CD4-positive, alpha-beta T cell (primary cell): Measurements from ENCODE around the gene ADGRA3. TPM values are rescaled to one million over a fixed set of nuclear protein-coding genes. Genes with fewer than 3 reads are reported as not detected.

Source experiments
- ATAC-seq: fragments of 200-7000 bp; cut with Tn5 transposase; one replicate; pipeline ENCODE4 v1.10.0; 2022; ENCODE audit warnings: mild to moderate bottlenecking; ENCODE audit not compliant: poor library complexity
- CTCF ChIA-PET: fragments of 350-600 bp; sonication (Branson Sonifier 250); formaldehyde crosslinking; loops from one replicate; lab custom pipeline; 2021; ENCODE audit warnings: antibody characterized with exemption, inconsistent platforms; lab: Charles Lee
- POLR2A ChIA-PET: fragments of 350-600 bp; sonication (Branson Sonifier 250); formaldehyde crosslinking; loops from one replicate; lab custom pipeline; 2021; ENCODE audit warnings: antibody characterized with exemption, inconsistent platforms; lab: Charles Lee
- DNase-seq, 14 experiments: peaks; one replicate each; pipeline ENCODE4 v3.0.0-alpha.2; 2013 to 2020; ENCODE audit warnings: mixed read lengths in 2 of 14
- H3K27ac ChIP-seq, 2 donors: one replicate each; pipeline versions ENCODE4 v1.5.1 to v1.7.0; 2013; ENCODE audit warnings: low read length in 2 of 2, low read depth in 1 of 2, mild to moderate bottlenecking in 1 of 2
- H3K27me3 ChIP-seq, 2 experiments: 1 replicate in 1 of 2; 2 replicates in 1 of 2; pipeline versions ENCODE4 v1.6.1 to v1.7.0; 2013; ENCODE audit warnings: low read length in 2 of 2, control low read depth in 1 of 2, mild to moderate bottlenecking in 1 of 2, moderate library complexity in 1 of 2; ENCODE audit not compliant: insufficient read depth in 2 of 2, control insufficient read depth in 1 of 2
- H3K36me3 ChIP-seq: one replicate; pipeline ENCODE4 v1.6.1; 2013; ENCODE audit warnings: low read length, control low read depth; ENCODE audit not compliant: insufficient read depth
- H3K4me1 ChIP-seq: one replicate; pipeline ENCODE4 v1.6.1; 2013; ENCODE audit warnings: low read length, control low read depth; ENCODE audit not compliant: insufficient read depth
- H3K4me3 ChIP-seq: one replicate; pipeline ENCODE4 v1.5.1; 2013; ENCODE audit warnings: mild to moderate bottlenecking, low read length, moderate library complexity
- H3K9me3 ChIP-seq, 2 experiments: 1 replicate in 1 of 2; 2 replicates in 1 of 2; pipeline versions ENCODE4 v1.6.1 to v1.7.0; 2013; ENCODE audit warnings: low read length in 2 of 2, mild to moderate bottlenecking in 2 of 2, control low read depth in 1 of 2, moderate library complexity in 1 of 2; ENCODE audit not compliant: control insufficient read depth in 1 of 2, insufficient read depth in 1 of 2
- H3K27ac Mint-ChIP-seq: one replicate; pipeline ENCODE4 v1.8.0; 2020; ENCODE audit warnings: mixed read lengths
- H3K27me3 Mint-ChIP-seq: one replicate; pipeline ENCODE4 v1.8.0; 2021; ENCODE audit warnings: mixed read lengths
- H3K36me3 Mint-ChIP-seq: one replicate; pipeline ENCODE4 v1.8.0; 2021; ENCODE audit warnings: low read depth, mixed read lengths
- H3K4me1 Mint-ChIP-seq: one replicate; pipeline ENCODE4 v1.8.0; 2021; ENCODE audit warnings: low read depth, mixed read lengths
- H3K4me3 Mint-ChIP-seq: one replicate; pipeline ENCODE4 v1.8.0; 2020; ENCODE audit warnings: mild to moderate bottlenecking, mixed read lengths
- H3K9me3 Mint-ChIP-seq: one replicate; pipeline ENCODE4 v1.8.0; 2020; ENCODE audit warnings: mixed read lengths
- CTCF ChIP-seq: fragments of 200-600 bp; IDR thresholded peaks from one replicate; pipeline ENCODE4 v1.8.0; 2022; ENCODE audit warnings: antibody characterized with exemption, mild to moderate bottlenecking
- intact Hi-C, 2 experiments: fragments of 100-400 bp; cut with DNase I in 1 of 2; cut with micrococcal nuclease in 1 of 2; formaldehyde crosslinking; loops; one replicate each; pipeline versions ENCODE4 v1.15.1 to v1.9.0; 2023 to 2025; cut with DNase I, micrococcal nuclease
- total RNA-seq, 174 experiments: library from RNA in 2 of 174; stranded (reverse) in 2 of 174; gene quantifications; one replicate each; pipeline ENCODE4 v1.2.3 and lab custom pipeline; 2021 to 2026

ADGRA3 gene
- total RNA-seq, 2 experiments from 2014 or later = 2.2 to 3.1 TPM

DNA sequence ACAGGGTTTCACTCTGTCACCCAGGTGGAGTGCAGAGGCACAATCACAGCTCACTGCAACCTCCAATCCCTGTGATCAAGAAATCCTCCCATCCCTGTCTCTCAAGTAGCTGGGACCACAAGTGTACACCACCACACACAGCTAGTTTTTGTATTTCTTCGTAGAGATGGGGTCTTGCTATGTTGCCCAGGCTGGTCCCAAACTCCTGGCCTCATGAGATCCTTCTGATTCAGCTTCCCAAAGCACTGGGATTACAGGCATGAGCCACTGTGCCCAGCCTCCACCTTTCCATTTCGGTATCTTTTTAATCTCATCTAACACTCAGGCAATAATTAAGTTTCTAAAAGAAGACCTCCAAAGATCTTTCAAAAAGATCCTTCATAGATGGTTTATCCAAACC lies 22.9 kb downstream of the ADGRA3 start:
- Histone ChIP-seq H3K4me1 (no peaks in the 10 kb centered on the region), H3K27me3 (no peaks in the 10 kb centered on the region), H3K4me3 (no peak overlapping the region), H3K27ac (no peak overlapping the region), H3K9me3 (peaks cover 0 to 15% of the 10 kb centered on the region in 2 experiments), H3K36me3 (no peaks in the 10 kb centered on the region)
- Mint-ChIP-seq H3K9me3 (peaks cover 9% of the 10 kb centered on the region), H3K27me3 (no peaks in the 10 kb centered on the region), H3K4me3 (no peak overlapping the region), H3K27ac (no peak overlapping the region), H3K4me1 (no peaks in the 10 kb centered on the region), H3K36me3 (no peaks in the 10 kb centered on the region)
- intact Hi-C loops = no loop called here
- ChIA-PET POLR2A (no interaction called here), CTCF (no interaction called here)
- ATAC-seq (no peak), DNase-seq (no peak)
- no peak for TF ChIP-seq CTCF

DNA sequence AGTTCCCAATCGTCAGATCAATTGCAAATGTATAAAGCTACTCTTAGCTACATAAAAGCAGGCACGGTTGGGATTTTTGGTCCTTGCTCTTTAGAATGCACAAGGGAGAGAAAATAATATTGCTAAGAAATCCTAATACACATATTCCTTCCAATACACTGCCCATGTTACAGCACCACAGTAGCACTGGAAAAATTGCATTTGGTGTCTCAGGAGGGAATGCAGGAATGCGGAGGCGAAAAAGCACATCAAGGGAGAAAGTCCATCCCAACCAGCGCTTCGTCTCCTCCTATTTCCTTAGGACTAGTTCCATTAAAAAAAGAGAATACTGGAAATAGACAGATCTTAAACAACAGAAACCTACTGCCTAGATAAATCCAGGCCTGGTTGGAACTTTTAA lies 23.9 kb downstream of the ADGRA3 start:
- H3K36me3 ChIP-seq = no peaks in the 10 kb centered on the region
- H3K4me1 ChIP-seq = no peaks in the 10 kb centered on the region
- Mint-ChIP-seq H3K27ac (no peak overlapping the region), H3K36me3 (no peaks in the 10 kb centered on the region), H3K9me3 (peaks cover 9% of the 10 kb centered on the region), H3K4me3 (no peak overlapping the region), H3K4me1 (no peaks in the 10 kb centered on the region), H3K27me3 (no peaks in the 10 kb centered on the region)
- no peak overlapping the region for H3K4me3 ChIP-seq
- ChIA-PET POLR2A (no interaction called here), CTCF (no interaction called here)
- no peaks in the 10 kb centered on the region for H3K27me3 ChIP-seq
- ATAC-seq (no peak), DNase-seq (no peak)
- no peak overlapping the region for H3K27ac ChIP-seq
- intact Hi-C loops = no loop called here
- TF ChIP-seq CTCF = no peak
- H3K9me3 ChIP-seq = peaks cover 0 to 8% of the 10 kb centered on the region in 2 experiments

DNA sequence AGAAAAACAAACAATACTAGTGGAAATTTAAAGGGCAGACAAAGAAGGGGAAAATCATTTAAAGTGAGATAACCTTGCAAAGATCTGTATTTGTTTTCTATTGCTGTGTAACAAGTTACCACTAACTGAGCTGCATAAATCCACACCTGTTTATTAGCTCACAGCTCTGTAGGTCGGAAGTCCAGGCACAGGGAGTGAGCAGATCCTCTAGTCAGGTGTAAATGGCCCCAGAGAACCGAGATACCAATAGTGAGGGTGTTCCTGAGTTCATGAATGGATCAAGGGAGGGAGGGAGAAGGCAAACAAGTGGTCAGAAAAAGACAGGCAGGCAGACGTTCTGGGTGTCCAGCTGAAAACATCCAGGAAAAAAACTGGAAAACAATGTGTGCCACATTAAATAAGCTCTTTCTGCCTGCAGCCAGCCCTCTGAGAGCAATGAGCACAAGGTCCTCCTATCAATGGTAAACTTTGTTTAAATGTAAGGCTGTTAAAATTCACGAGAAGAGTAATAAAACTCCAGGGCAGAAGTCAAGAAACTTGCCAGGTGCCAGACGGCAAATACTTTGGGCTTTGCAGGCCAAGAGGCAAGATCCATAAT lies 25.0 kb downstream of the ADGRA3 start:
- H3K4me1 ChIP-seq = no peaks in the 10 kb centered on the region
- POLR2A ChIA-PET = no interaction called here
- no peak overlapping the region for H3K4me3 Mint-ChIP-seq
- no peaks in the 10 kb centered on the region for H3K27me3 ChIP-seq
- no peaks in the 10 kb centered on the region for H3K36me3 ChIP-seq
- no peak overlapping the region for H3K4me3 ChIP-seq
- H3K9me3 Mint-ChIP-seq = peaks cover 9% of the 10 kb centered on the region
- no peak for TF ChIP-seq CTCF
- no peaks in the 10 kb centered on the region for H3K4me1 Mint-ChIP-seq
- H3K27ac ChIP-seq = no peak overlapping the region
- ATAC-seq (no peak), DNase-seq (no peak)
- H3K27ac Mint-ChIP-seq = no peak overlapping the region
- H3K9me3 ChIP-seq = peaks cover 0 to 8% of the 10 kb centered on the region in 2 experiments
- no peaks in the 10 kb centered on the region for H3K36me3 Mint-ChIP-seq
- CTCF ChIA-PET = no interaction called here
- H3K27me3 Mint-ChIP-seq = no peaks in the 10 kb centered on the region
- intact Hi-C loops = no loop called here
